ENCODE measurements around the gene TTPAL.

The TTPAL gene

GRCh38 chr20:44497761-44498160 lies 22.1 kb downstream of the TTPAL start:
- DNase-seq (ENCODE audit: low spot score) = no peak

- no peak for DNase-seq (ENCODE audit: low spot score)
These were observed 24.5 kb downstream of the TTPAL start for GRCh38 chr20:44500221-44500620.

GRCh38 chr20:44501448-44501847 lies 25.8 kb downstream of the TTPAL start:
- no peak for DNase-seq (ENCODE audit: low spot score)

- DNase-seq (ENCODE audit: low spot score) = no peak
These were observed 27.3 kb downstream of the TTPAL start for GRCh38 chr20:44502968-44503367.

GRCh38 chr20:44504402-44505307 lies 29.0 kb downstream of the TTPAL start:
- DNase-seq (ENCODE audit: low spot score) = no peak

- DNase-seq (ENCODE audit: low spot score) = no peak
These were observed 34.1 kb downstream of the TTPAL start for GRCh38 chr20:44509762-44510161.

- no peak for DNase-seq (ENCODE audit: low spot score)
These were observed 38.2 kb downstream of the TTPAL start for GRCh38 chr20:44513871-44514270.

GRCh38 chr20:44516491-44516890 lies 40.8 kb downstream of the TTPAL start:
- DNase-seq (ENCODE audit: low spot score) = no peak

GRCh38 chr20:44517454-44517853 lies 41.8 kb downstream of the TTPAL start:
- no peak for DNase-seq (ENCODE audit: low spot score)

GRCh38 chr20:44518248-44518647 lies 42.6 kb downstream of the TTPAL start:
- peak; percentile 28 for DNase-seq (ENCODE audit: low spot score)

- peak; percentile 56 for DNase-seq (ENCODE audit: low spot score)
These were observed 45.2 kb downstream of the TTPAL start for GRCh38 chr20:44520881-44521280.

GRCh38 chr20:44521484-44522481 lies 46.1 kb downstream of the TTPAL start, which contains the start of gene SERINC3:
TSS of gene SERINC3 (minus strand) at chr20:44522070. CDS start at chr20:44521951, 119 bp downstream.
- peak; percentile 97 for DNase-seq (ENCODE audit: low spot score)

- DNase-seq (ENCODE audit: low spot score) = no peak
These were observed 47.2 kb downstream of the TTPAL start for GRCh38 chr20:44522841-44523240.

- no peak for DNase-seq (ENCODE audit: low spot score)
These were observed 48.1 kb downstream of the TTPAL start for GRCh38 chr20:44523746-44524145.

GRCh38 chr20:44526129-44526528 lies 50.5 kb downstream of the TTPAL start:
- DNase-seq (ENCODE audit: low spot score) = peak; percentile 38

GRCh38 chr20:44527716-44528199 lies 52.1 kb downstream of the TTPAL start:
- DNase-seq (ENCODE audit: low spot score) = no peak

- DNase-seq (ENCODE audit: low spot score) = no peak
These were observed 52.6 kb downstream of the TTPAL start for GRCh38 chr20:44528309-44528708.

GRCh38 chr20:44532259-44532980 lies 56.7 kb downstream of the TTPAL start:
- DNase-seq (ENCODE audit: low spot score) = peak; percentile 70

GRCh38 chr20:44532981-44533331 lies 57.3 kb downstream of the TTPAL start:
- DNase-seq (ENCODE audit: low spot score) = no peak

GRCh38 chr20:44533928-44534327 lies 58.3 kb downstream of the TTPAL start:
- peak; percentile 65 for DNase-seq (ENCODE audit: low spot score)

- no peak for DNase-seq (ENCODE audit: low spot score)
These were observed 60.5 kb downstream of the TTPAL start for GRCh38 chr20:44536175-44536574.

GRCh38 chr20:44537993-44538392 lies 62.3 kb downstream of the TTPAL start:
- DNase-seq (ENCODE audit: low spot score) = no peak
